GM19438 (cell line): Measurements from ENCODE around the gene C22orf15.

Experiments used
- ATAC-seq: cut with Tn5 transposase; IDR thresholded peaks from one replicate; pipeline ENCODE4 v1.9.1; 2021; ENCODE audit warnings: low read depth; ENCODE audit not compliant: unreplicated experiment

The C22orf15 gene

GRCh38 chr22:23772315-23772648, 9.5 kb downstream of the C22orf15 start:
- no peak for ATAC-seq

- no peak for ATAC-seq
These were observed 10.1 kb downstream of the C22orf15 start, which contains the start of gene MMP11 for GRCh38 chr22:23772649-23773473. MMP11 (plus strand) TSS chr22:23772849; CDS start chr22:23772871, 22 bp downstream.

- ATAC-seq = no peak
These were observed 10.8 kb downstream of the C22orf15 start for GRCh38 chr22:23773483-23774113.

- ATAC-seq = no peak
These were observed 11.5 kb downstream of the C22orf15 start for GRCh38 chr22:23774114-23774921.

GRCh38 chr22:23774922-23775436, 12.2 kb downstream of the C22orf15 start:
- no peak for ATAC-seq

- ATAC-seq = no peak
These were observed 13.1 kb downstream of the C22orf15 start for GRCh38 chr22:23775779-23776375.

GRCh38 chr22:23777776-23778576, 15.2 kb downstream of the C22orf15 start:
- no peak for ATAC-seq

- no peak for ATAC-seq
These were observed 15.7 kb downstream of the C22orf15 start for GRCh38 chr22:23778577-23778900.

GRCh38 chr22:23779083-23779482, 16.3 kb downstream of the C22orf15 start:
- ATAC-seq = no peak

GRCh38 chr22:23779731-23780130, 16.9 kb downstream of the C22orf15 start:
- ATAC-seq = no peak

- ATAC-seq = no peak
These were observed 17.5 kb downstream of the C22orf15 start for GRCh38 chr22:23780146-23780748.

- no peak for ATAC-seq
These were observed 18.3 kb downstream of the C22orf15 start for GRCh38 chr22:23781065-23781464.

GRCh38 chr22:23781511-23782183, 18.9 kb downstream of the C22orf15 start:
- no peak for ATAC-seq

GRCh38 chr22:23782252-23782651, 19.5 kb downstream of the C22orf15 start:
- no peak for ATAC-seq

GRCh38 chr22:23782703-23783102, 19.9 kb downstream of the C22orf15 start:
- ATAC-seq = no peak

GRCh38 chr22:23783265-23784150, 20.7 kb downstream of the C22orf15 start:
- no peak for ATAC-seq

- ATAC-seq = no peak
These were observed 21.5 kb downstream of the C22orf15 start for GRCh38 chr22:23784215-23784732.

- no peak for ATAC-seq
These were observed 23.5 kb downstream of the C22orf15 start for GRCh38 chr22:23786261-23786710.
